Measurements from ENCODE around the gene DNAJC5. TPM values are rescaled to one million over a fixed set of nuclear protein-coding genes. Genes with fewer than 3 reads are reported as not detected.

DNAJC5 gene
- total and polyA plus RNA-seq, 9 of the 15 experiments (the other 6 are each of a cell fraction or from before 2014, with no cell fraction given) = 0.95 to 42.8 (median 23.4) TPM

DNA sequence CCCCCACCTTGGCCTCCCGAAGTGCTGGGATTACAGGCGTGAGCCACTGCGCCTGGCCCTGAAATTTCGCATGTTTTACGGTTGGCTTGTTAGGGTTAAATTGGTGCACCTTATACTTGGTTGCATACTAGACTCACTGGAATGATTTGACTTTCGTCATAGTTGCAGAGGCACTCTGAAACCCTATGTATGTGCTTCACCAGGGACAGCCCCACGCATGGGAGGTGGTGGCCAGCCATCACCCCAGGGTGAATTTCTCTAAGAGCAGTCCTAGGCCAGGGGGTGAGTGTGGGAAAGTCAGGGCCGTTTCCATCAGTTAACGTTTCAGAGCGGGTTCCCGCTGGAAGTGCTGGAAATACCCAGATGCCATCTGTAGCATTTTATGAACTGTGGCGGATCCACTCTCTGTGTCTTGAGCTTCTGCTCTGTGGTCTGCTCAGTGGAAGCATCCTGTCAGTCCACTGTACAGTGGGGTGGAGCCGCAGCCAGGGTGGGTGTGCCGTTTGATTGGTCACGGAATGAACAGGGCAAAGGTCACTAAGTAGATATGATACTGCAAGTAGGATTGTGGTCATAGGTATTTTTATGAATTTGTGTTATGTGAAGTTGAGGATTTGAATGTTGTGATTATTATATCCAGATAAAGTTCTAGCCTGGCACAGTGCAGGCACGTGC is 13.2 kb downstream of the DNAJC5 start (continued):
- TF ChIP-seq, protein P1, sequence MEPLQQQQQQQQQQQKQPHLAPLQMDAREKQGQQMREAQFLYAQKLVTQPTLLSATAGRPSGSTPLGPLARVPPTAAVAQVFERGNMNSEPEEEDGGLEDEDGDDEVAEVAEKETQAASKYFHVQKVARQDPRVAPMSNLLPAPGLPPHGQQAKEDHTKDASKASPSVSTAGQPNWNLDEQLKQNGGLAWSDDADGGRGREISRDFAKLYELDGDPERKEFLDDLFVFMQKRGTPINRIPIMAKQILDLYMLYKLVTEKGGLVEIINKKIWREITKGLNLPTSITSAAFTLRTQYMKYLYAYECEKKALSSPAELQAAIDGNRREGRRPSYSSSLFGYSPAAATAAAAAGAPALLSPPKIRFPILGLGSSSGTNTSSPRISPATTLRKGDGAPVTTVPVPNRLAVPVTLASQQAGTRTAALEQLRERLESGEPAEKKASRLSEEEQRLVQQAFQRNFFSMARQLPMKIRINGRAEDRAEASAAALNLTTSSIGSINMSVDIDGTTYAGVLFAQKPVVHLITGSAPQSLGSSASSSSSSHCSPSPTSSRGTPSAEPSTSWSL (CRISPR knock-in tag; IDR thresholded peaks at IDR 0.05; ENCODE audit: borderline replicate concordance) = no peak
- TF ChIP-seq RBBP5 (IDR thresholded peaks at IDR 0.05; ENCODE audit: borderline replicate concordance, insufficient read depth, low read length, poor library complexity, severe bottlenecking) = no peak
- TF ChIP-seq, protein P2, sequence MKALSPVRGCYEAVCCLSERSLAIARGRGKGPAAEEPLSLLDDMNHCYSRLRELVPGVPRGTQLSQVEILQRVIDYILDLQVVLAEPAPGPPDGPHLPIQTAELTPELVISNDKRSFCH (CRISPR knock-in tag; IDR thresholded peaks at IDR 0.05) = no peak
- TF ChIP-seq, protein P2 (tag; IDR thresholded peaks at IDR 0.05) = no peak
- TF ChIP-seq, protein P3, sequence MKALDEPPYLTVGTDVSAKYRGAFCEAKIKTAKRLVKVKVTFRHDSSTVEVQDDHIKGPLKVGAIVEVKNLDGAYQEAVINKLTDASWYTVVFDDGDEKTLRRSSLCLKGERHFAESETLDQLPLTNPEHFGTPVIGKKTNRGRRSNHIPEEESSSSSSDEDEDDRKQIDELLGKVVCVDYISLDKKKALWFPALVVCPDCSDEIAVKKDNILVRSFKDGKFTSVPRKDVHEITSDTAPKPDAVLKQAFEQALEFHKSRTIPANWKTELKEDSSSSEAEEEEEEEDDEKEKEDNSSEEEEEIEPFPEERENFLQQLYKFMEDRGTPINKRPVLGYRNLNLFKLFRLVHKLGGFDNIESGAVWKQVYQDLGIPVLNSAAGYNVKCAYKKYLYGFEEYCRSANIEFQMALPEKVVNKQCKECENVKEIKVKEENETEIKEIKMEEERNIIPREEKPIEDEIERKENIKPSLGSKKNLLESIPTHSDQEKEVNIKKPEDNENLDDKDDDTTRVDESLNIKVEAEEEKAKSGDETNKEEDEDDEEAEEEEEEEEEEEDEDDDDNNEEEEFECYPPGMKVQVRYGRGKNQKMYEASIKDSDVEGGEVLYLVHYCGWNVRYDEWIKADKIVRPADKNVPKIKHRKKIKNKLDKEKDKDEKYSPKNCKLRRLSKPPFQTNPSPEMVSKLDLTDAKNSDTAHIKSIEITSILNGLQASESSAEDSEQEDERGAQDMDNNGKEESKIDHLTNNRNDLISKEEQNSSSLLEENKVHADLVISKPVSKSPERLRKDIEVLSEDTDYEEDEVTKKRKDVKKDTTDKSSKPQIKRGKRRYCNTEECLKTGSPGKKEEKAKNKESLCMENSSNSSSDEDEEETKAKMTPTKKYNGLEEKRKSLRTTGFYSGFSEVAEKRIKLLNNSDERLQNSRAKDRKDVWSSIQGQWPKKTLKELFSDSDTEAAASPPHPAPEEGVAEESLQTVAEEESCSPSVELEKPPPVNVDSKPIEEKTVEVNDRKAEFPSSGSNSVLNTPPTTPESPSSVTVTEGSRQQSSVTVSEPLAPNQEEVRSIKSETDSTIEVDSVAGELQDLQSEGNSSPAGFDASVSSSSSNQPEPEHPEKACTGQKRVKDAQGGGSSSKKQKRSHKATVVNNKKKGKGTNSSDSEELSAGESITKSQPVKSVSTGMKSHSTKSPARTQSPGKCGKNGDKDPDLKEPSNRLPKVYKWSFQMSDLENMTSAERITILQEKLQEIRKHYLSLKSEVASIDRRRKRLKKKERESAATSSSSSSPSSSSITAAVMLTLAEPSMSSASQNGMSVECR (CRISPR knock-in tag; IDR thresholded peaks at IDR 0.05) = no peak
- no peak for TF ChIP-seq MED1 (CRISPR knock-in tag; IDR thresholded peaks at IDR 0.05; ENCODE audit: borderline replicate concordance)
- TF ChIP-seq, protein P4, sequence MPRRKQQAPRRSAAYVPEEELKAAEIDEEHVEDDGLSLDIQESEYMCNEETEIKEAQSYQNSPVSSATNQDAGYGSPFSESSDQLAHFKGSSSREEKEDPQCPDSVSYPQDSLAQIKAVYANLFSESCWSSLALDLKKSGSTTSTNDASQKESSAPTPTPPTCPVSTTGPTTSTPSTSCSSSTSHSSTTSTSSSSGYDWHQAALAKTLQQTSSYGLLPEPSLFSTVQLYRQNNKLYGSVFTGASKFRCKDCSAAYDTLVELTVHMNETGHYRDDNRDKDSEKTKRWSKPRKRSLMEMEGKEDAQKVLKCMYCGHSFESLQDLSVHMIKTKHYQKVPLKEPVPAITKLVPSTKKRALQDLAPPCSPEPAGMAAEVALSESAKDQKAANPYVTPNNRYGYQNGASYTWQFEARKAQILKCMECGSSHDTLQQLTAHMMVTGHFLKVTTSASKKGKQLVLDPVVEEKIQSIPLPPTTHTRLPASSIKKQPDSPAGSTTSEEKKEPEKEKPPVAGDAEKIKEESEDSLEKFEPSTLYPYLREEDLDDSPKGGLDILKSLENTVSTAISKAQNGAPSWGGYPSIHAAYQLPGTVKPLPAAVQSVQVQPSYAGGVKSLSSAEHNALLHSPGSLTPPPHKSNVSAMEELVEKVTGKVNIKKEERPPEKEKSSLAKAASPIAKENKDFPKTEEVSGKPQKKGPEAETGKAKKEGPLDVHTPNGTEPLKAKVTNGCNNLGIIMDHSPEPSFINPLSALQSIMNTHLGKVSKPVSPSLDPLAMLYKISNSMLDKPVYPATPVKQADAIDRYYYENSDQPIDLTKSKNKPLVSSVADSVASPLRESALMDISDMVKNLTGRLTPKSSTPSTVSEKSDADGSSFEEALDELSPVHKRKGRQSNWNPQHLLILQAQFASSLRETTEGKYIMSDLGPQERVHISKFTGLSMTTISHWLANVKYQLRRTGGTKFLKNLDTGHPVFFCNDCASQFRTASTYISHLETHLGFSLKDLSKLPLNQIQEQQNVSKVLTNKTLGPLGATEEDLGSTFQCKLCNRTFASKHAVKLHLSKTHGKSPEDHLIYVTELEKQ (CRISPR knock-in tag; IDR thresholded peaks at IDR 0.05) = no peak
- TF ChIP-seq SIN3A (IDR thresholded peaks at IDR 0.05; ENCODE audit: borderline replicate concordance in 2 of 2, control insufficient read depth in 1 of 2, low read depth in 2 of 2, low read length in 2 of 2) = no peak
- TF ChIP-seq ZNF707 (CRISPR knock-in tag; conservative IDR thresholded peaks at IDR 0.05) = no peak
- TF ChIP-seq TCFL5 (CRISPR knock-in tag; conservative IDR thresholded peaks at IDR 0.05) = no peak
- TF ChIP-seq, protein P5, sequence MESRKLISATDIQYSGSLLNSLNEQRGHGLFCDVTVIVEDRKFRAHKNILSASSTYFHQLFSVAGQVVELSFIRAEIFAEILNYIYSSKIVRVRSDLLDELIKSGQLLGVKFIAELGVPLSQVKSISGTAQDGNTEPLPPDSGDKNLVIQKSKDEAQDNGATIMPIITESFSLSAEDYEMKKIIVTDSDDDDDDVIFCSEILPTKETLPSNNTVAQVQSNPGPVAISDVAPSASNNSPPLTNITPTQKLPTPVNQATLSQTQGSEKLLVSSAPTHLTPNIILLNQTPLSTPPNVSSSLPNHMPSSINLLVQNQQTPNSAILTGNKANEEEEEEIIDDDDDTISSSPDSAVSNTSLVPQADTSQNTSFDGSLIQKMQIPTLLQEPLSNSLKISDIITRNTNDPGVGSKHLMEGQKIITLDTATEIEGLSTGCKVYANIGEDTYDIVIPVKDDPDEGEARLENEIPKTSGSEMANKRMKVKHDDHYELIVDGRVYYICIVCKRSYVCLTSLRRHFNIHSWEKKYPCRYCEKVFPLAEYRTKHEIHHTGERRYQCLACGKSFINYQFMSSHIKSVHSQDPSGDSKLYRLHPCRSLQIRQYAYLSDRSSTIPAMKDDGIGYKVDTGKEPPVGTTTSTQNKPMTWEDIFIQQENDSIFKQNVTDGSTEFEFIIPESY (CRISPR knock-in tag; IDR thresholded peaks at IDR 0.05) = no peak
- no peak for TF ChIP-seq ZNF717 (CRISPR knock-in tag; IDR thresholded peaks at IDR 0.05)
- no peak for TF ChIP-seq ELF2 (CRISPR knock-in tag; IDR thresholded peaks at IDR 0.05)
